ENCODE data around the gene ZNF778. TPM values are rescaled to one million over a fixed set of nuclear protein-coding genes. Genes with fewer than 3 reads are reported as not detected.

Gene ZNF778
- polyA plus RNA-seq, 2 donors = 1.4 to 2.9 TPM

DNA sequence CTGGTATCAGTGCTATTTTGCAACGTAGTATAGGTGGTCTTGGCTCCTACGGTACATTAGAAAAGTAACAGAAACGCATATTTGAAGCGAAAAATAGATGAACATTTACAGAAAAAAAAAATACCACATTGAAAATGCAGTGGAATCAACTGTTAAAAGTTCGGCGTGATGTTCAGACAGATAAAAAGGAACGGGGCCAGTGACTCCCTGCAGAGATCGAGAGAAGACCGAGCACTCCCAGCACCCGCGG lies 440 bp upstream of the ZNF778 start:
- Histone ChIP-seq H3K36me3 (ENCODE audit: control insufficient read depth in 2 of 2, insufficient read depth in 2 of 2, low read length in 1 of 2) (peaks cover 0 to 11% of the 10 kb centered on the region in 2 donors), H3K4me3 (ENCODE audit: low read depth in 1 of 2, low read length in 2 of 2) (peak overlapping the region; percentile 71 to 93), H3K4me1 (ENCODE audit: control insufficient read depth in 2 of 2, insufficient read depth in 2 of 2, low read length in 1 of 2) (no peaks in the 10 kb centered on the region), H3K27me3 (ENCODE audit: control insufficient read depth in 1 of 2, insufficient read depth in 2 of 2, low read length in 2 of 2) (no peaks in the 10 kb centered on the region), H3K27ac (ENCODE audit: low read depth in 2 of 2, low read length in 1 of 2) (peak overlapping the region; percentile 99), H3K9me3 (ENCODE audit: control insufficient read depth in 2 of 2, insufficient read depth in 1 of 2, low read depth in 1 of 2, low read length in 1 of 2) (no peaks in the 10 kb centered on the region)
- WGBS, 2 donors = 1% methylated on average over 11 of the region's 11 CpGs

DNA sequence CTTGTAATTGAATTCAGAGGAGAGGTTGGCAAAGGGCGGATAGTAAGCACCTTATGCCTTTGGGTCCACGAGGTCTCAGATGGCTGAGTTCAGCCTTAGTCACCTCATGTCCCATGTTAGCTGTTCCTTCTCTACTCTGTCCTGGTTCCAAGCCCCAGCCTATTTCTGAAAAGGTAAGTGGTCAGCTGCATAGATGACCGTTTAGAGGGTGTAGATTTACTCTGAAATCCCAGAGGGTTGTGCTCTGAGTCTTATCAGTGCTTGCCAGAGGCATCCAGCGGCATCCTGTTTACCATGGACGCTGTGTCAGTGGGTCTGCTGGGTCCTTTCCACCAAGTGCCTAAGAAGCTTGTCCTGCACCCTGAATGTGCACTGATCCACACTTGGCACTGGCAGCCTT lies 1.9 kb downstream of the ZNF778 start:
- Histone ChIP-seq H3K27me3 (ENCODE audit: control insufficient read depth in 1 of 2, insufficient read depth in 2 of 2, low read length in 2 of 2) (no peaks in the 10 kb centered on the region), H3K9me3 (ENCODE audit: control insufficient read depth in 2 of 2, insufficient read depth in 1 of 2, low read depth in 1 of 2, low read length in 1 of 2) (no peaks in the 10 kb centered on the region), H3K4me1 (ENCODE audit: control insufficient read depth in 2 of 2, insufficient read depth in 2 of 2, low read length in 1 of 2) (no peaks in the 10 kb centered on the region), H3K36me3 (ENCODE audit: control insufficient read depth in 2 of 2, insufficient read depth in 2 of 2, low read length in 1 of 2) (peaks cover 3 to 23% of the 10 kb centered on the region in 2 donors), H3K27ac (ENCODE audit: low read depth in 2 of 2, low read length in 1 of 2) (no peak overlapping the region), H3K4me3 (ENCODE audit: low read depth in 1 of 2, low read length in 2 of 2) (no peak overlapping the region)
- 72 to 73% methylated on average over 5 of the region's 5 CpGs for WGBS, 2 donors

DNA sequence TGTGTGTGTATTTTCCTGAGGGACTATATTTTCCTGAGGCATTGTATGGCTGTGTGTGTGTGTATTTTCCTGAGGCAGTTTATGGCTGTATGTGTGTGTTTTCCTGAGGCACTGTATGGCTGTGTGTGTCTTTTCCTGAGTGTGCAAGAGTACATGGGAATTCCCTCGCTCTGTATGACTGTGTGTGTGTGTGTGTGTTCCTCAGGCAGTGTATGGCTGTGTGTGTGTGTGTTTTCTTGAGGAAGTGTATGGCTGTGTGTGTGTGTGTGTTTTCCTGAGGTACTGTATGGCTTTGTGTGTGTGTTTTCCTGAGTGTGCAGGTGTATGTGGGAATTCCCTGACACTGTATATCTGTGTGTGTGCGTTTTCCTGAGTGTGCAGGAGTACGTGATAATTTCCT lies 4.1 kb downstream of the ZNF778 start:
- WGBS, 2 donors = 89 to 92% methylated on average over 3 of the region's 3 CpGs
- Histone ChIP-seq H3K4me1 (ENCODE audit: control insufficient read depth in 2 of 2, insufficient read depth in 2 of 2, low read length in 1 of 2) (no peaks in the 10 kb centered on the region), H3K4me3 (ENCODE audit: low read depth in 1 of 2, low read length in 2 of 2) (no peak overlapping the region), H3K9me3 (ENCODE audit: control insufficient read depth in 2 of 2, insufficient read depth in 1 of 2, low read depth in 1 of 2, low read length in 1 of 2) (no peaks in the 10 kb centered on the region), H3K27me3 (ENCODE audit: control insufficient read depth in 1 of 2, insufficient read depth in 2 of 2, low read length in 2 of 2) (no peaks in the 10 kb centered on the region), H3K27ac (ENCODE audit: low read depth in 2 of 2, low read length in 1 of 2) (no peak overlapping the region), H3K36me3 (ENCODE audit: control insufficient read depth in 2 of 2, insufficient read depth in 2 of 2, low read length in 1 of 2) (peaks cover 5 to 30% of the 10 kb centered on the region in 2 donors)

DNA sequence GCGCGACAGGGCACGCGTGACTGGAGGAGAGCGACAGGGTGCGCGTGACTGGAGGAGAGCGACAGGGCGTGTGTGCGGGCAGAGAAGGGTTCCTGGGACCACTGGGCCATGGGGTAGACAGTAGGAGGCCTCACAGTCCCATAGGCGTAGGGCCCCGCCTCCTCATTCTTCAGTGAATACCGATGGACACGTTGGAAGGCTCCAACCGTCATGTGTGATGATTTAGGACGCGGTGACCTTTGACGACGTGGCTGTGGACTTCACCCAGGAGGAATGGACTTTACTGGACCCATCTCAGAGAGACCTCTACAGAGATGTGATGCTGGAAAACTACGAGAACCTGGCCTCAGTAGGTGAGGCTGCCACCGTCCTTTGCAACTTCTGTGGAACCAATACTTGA lies 5.4 kb downstream of the ZNF778 start:
- WGBS, 2 donors = 96% methylated on average over 21 of the region's 21 CpGs
- no peaks in the 10 kb centered on the region for H3K4me1 ChIP-seq (ENCODE audit: control insufficient read depth in 2 of 2, insufficient read depth in 2 of 2, low read length in 1 of 2)
- H3K4me3 ChIP-seq (ENCODE audit: low read depth in 1 of 2, low read length in 2 of 2) = no peak overlapping the region
- H3K27ac ChIP-seq (ENCODE audit: low read depth in 2 of 2, low read length in 1 of 2) = no peak overlapping the region
- H3K27me3 ChIP-seq (ENCODE audit: control insufficient read depth in 1 of 2, insufficient read depth in 2 of 2, low read length in 2 of 2) = no peaks in the 10 kb centered on the region
- H3K36me3 ChIP-seq (ENCODE audit: control insufficient read depth in 2 of 2, insufficient read depth in 2 of 2, low read length in 1 of 2) = peaks cover 16 to 43% of the 10 kb centered on the region in 2 donors
- peaks cover 0 to 9% of the 10 kb centered on the region in 2 donors for H3K9me3 ChIP-seq (ENCODE audit: control insufficient read depth in 2 of 2, insufficient read depth in 1 of 2, low read depth in 1 of 2, low read length in 1 of 2)

DNA sequence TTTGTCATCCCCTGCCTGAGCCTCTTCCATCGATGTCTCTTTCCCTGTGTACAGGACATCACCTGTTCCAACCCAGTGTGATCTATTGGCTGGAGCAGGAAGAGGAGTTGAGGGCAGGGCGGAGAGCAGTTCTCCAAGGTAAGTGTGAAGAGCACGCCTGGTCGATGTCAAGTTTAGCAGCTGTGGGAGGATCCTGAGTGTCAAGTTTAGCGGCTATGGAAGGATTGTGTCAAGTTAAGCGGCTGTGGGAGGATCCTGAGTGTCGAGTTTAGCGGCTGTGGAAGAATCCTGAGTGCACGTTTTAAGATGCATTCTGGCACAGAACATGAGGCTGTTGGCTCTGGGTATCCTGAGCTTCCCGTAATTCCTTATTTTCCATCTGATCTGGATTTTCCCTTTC lies 7.2 kb downstream of the ZNF778 start:
- Histone ChIP-seq H3K36me3 (ENCODE audit: control insufficient read depth in 2 of 2, insufficient read depth in 2 of 2, low read length in 1 of 2) (peaks cover 16 to 44% of the 10 kb centered on the region in 2 donors), H3K9me3 (ENCODE audit: control insufficient read depth in 2 of 2, insufficient read depth in 1 of 2, low read depth in 1 of 2, low read length in 1 of 2) (peaks cover 0 to 9% of the 10 kb centered on the region in 2 donors), H3K4me1 (ENCODE audit: control insufficient read depth in 2 of 2, insufficient read depth in 2 of 2, low read length in 1 of 2) (no peaks in the 10 kb centered on the region), H3K27me3 (ENCODE audit: control insufficient read depth in 1 of 2, insufficient read depth in 2 of 2, low read length in 2 of 2) (no peaks in the 10 kb centered on the region), H3K27ac (ENCODE audit: low read depth in 2 of 2, low read length in 1 of 2) (no peak overlapping the region), H3K4me3 (ENCODE audit: low read depth in 1 of 2, low read length in 2 of 2) (no peak overlapping the region)
- WGBS, 2 donors = 96% methylated on average over 9 to 10 of the region's 10 CpGs

DNA sequence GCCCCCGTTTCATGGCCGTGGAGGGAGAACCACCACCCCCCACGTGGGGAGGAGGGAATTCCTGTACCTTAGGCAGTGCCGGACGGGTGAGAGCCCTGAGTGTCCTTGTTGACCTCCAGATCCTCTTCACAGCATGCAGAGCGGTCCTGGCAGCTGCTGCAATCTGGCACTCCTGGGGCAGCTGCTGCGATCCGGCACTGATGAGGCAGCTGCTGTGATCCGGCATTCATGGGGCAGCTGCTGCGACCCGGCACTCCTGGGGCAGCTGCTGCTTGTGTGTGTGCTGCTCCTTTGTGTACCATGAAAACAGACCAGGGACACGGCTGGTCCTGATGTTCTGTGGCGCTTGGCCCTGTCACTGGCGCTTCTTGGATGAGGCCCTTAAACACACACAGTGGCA lies 12.8 kb downstream of the ZNF778 start:
- Histone ChIP-seq H3K9me3 (ENCODE audit: control insufficient read depth in 2 of 2, insufficient read depth in 1 of 2, low read depth in 1 of 2, low read length in 1 of 2) (peaks cover 0 to 17% of the 10 kb centered on the region in 2 donors), H3K27me3 (ENCODE audit: control insufficient read depth in 1 of 2, insufficient read depth in 2 of 2, low read length in 2 of 2) (no peaks in the 10 kb centered on the region), H3K27ac (ENCODE audit: low read depth in 2 of 2, low read length in 1 of 2) (no peak overlapping the region), H3K4me3 (ENCODE audit: low read depth in 1 of 2, low read length in 2 of 2) (no peak overlapping the region), H3K4me1 (ENCODE audit: control insufficient read depth in 2 of 2, insufficient read depth in 2 of 2, low read length in 1 of 2) (no peaks in the 10 kb centered on the region), H3K36me3 (ENCODE audit: control insufficient read depth in 2 of 2, insufficient read depth in 2 of 2, low read length in 1 of 2) (peaks cover 20 to 46% of the 10 kb centered on the region in 2 donors)
- 94 to 95% methylated on average over 14 of the region's 14 CpGs for WGBS, 2 donors

DNA sequence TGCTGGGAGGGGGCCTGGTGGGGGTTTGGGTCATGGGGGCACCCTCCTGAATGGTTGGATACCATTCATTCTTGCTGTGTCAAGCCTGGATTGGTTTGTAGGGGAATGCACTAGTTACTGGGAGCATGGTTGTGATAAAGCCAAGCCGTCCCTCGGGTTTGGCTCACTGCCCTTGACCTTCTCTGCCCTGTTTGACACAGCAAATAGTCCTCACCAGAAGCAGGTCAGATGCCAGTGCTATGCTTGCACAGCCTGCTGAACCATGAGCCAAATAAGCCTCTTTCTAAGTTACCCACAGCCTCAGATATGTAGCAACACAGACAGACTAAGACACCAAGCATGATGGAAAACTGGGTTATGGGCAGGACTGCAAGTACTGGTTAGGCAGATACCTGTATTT lies 14.6 kb downstream of the ZNF778 start:
- peaks cover 0 to 14% of the 10 kb centered on the region in 2 donors for H3K9me3 ChIP-seq (ENCODE audit: control insufficient read depth in 2 of 2, insufficient read depth in 1 of 2, low read depth in 1 of 2, low read length in 1 of 2)
- WGBS, 2 donors = 77 to 94% methylated on average over 2 of the region's 2 CpGs
- H3K27me3 ChIP-seq (ENCODE audit: control insufficient read depth in 1 of 2, insufficient read depth in 2 of 2, low read length in 2 of 2) = no peaks in the 10 kb centered on the region
- H3K4me3 ChIP-seq (ENCODE audit: low read depth in 1 of 2, low read length in 2 of 2) = no peak overlapping the region
- no peak overlapping the region for H3K27ac ChIP-seq (ENCODE audit: low read depth in 2 of 2, low read length in 1 of 2)
- H3K4me1 ChIP-seq (ENCODE audit: control insufficient read depth in 2 of 2, insufficient read depth in 2 of 2, low read length in 1 of 2) = no peaks in the 10 kb centered on the region
- H3K36me3 ChIP-seq (ENCODE audit: control insufficient read depth in 2 of 2, insufficient read depth in 2 of 2, low read length in 1 of 2) = peaks cover 14 to 37% of the 10 kb centered on the region in 2 donors

DNA sequence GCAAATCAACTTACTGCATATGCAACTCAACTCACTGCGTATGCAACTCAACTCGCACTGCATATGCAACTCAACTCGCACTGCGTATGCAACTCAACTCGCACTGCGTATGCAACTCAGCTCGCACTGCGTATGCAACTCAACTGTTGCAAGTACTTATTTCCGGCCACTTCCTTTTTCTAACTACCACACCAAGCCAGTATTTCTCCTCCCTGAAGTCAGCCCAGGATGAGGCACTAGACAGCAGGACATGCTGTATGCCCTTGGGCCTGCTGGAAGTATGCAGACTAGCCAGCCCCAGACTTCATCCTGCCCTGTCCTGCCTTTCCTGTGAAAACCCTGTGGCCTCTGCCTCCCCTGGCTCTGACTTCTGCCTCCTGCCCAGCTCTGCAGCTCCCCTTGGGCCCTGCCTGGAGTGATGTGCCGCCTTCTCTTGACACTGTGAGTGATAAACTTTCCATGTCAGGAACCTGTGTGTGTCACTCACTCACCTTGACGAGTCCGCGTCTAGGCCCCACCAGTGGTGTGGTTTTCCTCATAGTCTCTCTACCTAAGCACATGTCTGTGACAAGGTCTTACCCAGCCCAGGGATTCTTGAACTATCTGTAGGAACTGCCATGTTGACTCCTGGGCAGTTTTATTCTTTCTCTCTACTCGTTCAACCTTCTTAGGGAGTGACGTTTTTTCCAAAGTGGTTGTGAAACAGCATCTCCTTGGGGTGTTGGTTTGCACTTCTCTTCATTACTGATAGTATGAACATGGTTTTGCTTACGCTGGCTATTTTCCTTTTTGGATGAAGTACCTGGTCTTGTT lies 16.4 kb downstream of the ZNF778 start:
- Histone ChIP-seq H3K27ac (ENCODE audit: low read depth in 2 of 2, low read length in 1 of 2) (no peak overlapping the region), H3K36me3 (ENCODE audit: control insufficient read depth in 2 of 2, insufficient read depth in 2 of 2, low read length in 1 of 2) (peaks cover 7 to 28% of the 10 kb centered on the region in 2 donors)

DNA sequence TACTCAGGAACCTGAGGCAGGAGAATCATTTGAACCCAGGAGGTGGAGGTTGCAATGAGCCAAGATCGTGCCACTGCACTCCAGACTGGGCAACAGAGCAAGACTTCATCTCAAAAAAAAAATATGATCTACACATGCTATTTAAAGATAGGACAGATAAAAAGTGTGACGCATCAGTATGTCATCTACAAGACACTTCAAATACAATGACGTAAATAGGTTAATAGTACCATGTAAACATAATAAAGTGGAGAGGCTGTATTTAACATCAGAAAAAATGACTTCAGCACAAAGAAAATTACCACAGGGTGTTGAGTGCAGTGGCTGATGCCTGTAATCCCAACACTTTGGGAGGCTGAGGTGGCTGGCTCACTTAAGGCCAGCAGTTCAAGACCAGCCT lies 20.2 kb downstream of the ZNF778 start:
- H3K4me1 ChIP-seq (ENCODE audit: control insufficient read depth in 2 of 2, insufficient read depth in 2 of 2, low read length in 1 of 2) = no peaks in the 10 kb centered on the region
- peaks cover 5 to 9% of the 10 kb centered on the region in 2 donors for H3K36me3 ChIP-seq (ENCODE audit: control insufficient read depth in 2 of 2, insufficient read depth in 2 of 2, low read length in 1 of 2)
- H3K27ac ChIP-seq (ENCODE audit: low read depth in 2 of 2, low read length in 1 of 2) = no peak overlapping the region
- H3K9me3 ChIP-seq (ENCODE audit: control insufficient read depth in 2 of 2, insufficient read depth in 1 of 2, low read depth in 1 of 2, low read length in 1 of 2) = peaks cover 0 to 3% of the 10 kb centered on the region in 2 donors
- H3K4me3 ChIP-seq (ENCODE audit: low read depth in 1 of 2, low read length in 2 of 2) = no peak overlapping the region
- WGBS, 2 donors = 86 to 93% methylated on average over 3 of the region's 3 CpGs
- no peaks in the 10 kb centered on the region for H3K27me3 ChIP-seq (ENCODE audit: control insufficient read depth in 1 of 2, insufficient read depth in 2 of 2, low read length in 2 of 2)

More for the DNA sequence above, 16.4 kb downstream of the ZNF778 start:
- Histone ChIP-seq H3K4me1 (ENCODE audit: control insufficient read depth in 2 of 2, insufficient read depth in 2 of 2, low read length in 1 of 2) (no peaks in the 10 kb centered on the region), H3K27me3 (ENCODE audit: control insufficient read depth in 1 of 2, insufficient read depth in 2 of 2, low read length in 2 of 2) (no peaks in the 10 kb centered on the region), H3K4me3 (ENCODE audit: low read depth in 1 of 2, low read length in 2 of 2) (no peak overlapping the region), H3K9me3 (ENCODE audit: control insufficient read depth in 2 of 2, insufficient read depth in 1 of 2, low read depth in 1 of 2, low read length in 1 of 2) (peaks cover 0 to 9% of the 10 kb centered on the region in 2 donors)
- 95% methylated on average over 16 of the region's 16 CpGs for WGBS, 2 donors
